Parathyroid adenoma (tissue), 2 donors: ENCODE results near the gene SLC7A1.
A peak's percentile ranks its signal among the peaks of the same experiment; 100 is the strongest.

Source experiments
- H2AFZ ChIP-seq: fragments of 300-600 bp; sonication (generic); one replicate; pipeline ENCODE4 v1.7.0; 2017; ENCODE audit warnings: antibody characterized with exemption, mild to moderate bottlenecking
- H3K27ac ChIP-seq: fragments of 300-600 bp; sonication (generic); one replicate; pipeline ENCODE4 v1.7.0; 2017
- H3K27me3 ChIP-seq: fragments of 300-600 bp; sonication (generic); one replicate; pipeline ENCODE4 v1.7.0; 2017; ENCODE audit warnings: low read length; ENCODE audit not compliant: control insufficient read depth, insufficient read depth
- H3K36me3 ChIP-seq: fragments of 300-600 bp; sonication (generic); one replicate; pipeline ENCODE4 v1.7.0; 2017; ENCODE audit warnings: low read length; ENCODE audit not compliant: control insufficient read depth, insufficient read depth
- H3K4me1 ChIP-seq: fragments of 300-600 bp; sonication (generic); one replicate; pipeline ENCODE4 v1.7.0; 2017; ENCODE audit warnings: control low read depth
- H3K4me2 ChIP-seq: fragments of 300-600 bp; sonication (generic); one replicate; pipeline ENCODE4 v1.7.0; 2017; ENCODE audit warnings: low read length
- H3K4me3 ChIP-seq: fragments of 300-600 bp; sonication (generic); one replicate; pipeline ENCODE4 v1.7.0; 2017; ENCODE audit warnings: low read depth, low read length
- H3K79me2 ChIP-seq: fragments of 300-600 bp; sonication (generic); one replicate; pipeline ENCODE4 v1.7.0; 2017; ENCODE audit warnings: control low read depth
- H3K9ac ChIP-seq: fragments of 300-600 bp; sonication (generic); one replicate; pipeline ENCODE4 v1.7.0; 2017; ENCODE audit warnings: mild to moderate bottlenecking
- H3K9me3 ChIP-seq: fragments of 300-600 bp; sonication (generic); one replicate; pipeline ENCODE4 v1.7.0; 2017; ENCODE audit warnings: low read length; ENCODE audit not compliant: control insufficient read depth
- TF ChIP-seq, protein P1 (sequence below): fragments of 300-600 bp; sonication (generic); IDR thresholded peaks from one replicate; pipeline ENCODE4 v1.7.0; 2017; ENCODE audit warnings: antibody characterized with exemption, mild to moderate bottlenecking
- donor health status: primary hyperparathyroidism.

Gene SLC7A1

DNA sequence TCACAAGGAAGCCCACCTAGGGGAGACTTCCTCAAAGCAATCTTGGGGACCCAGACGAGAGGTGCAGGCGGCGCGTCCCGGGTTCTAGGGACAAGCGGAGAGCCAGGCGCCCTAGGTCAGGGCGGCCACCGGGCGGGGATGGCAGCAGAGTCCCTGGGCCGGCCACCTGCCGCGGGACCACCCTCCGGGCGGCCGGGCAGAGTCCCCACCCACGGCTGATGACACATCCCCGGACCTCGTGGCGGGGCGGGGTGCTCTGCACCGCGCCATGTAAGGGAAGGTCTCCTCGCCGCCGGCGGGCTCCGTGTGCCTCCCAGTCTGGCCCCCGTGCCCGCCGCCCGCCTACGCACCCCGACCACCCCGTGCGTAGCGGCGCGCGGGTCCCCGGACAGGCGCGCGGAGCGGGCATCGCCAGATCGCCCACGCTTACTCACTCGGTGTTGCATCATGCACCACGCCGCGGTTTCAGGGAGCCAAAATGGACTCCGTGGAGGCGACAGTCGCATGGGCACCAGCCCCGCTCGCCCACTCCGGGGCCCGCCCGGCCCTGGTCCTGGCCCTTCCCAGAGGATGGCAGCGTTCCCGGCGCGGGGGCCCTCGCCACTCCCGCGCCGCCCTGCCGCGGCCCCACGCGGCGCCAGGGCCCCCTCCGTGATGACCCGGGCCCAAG is 643 bp downstream of the SLC7A1 start:
- Histone ChIP-seq H3K4me3 (peak overlapping the region; percentile 65), H3K4me2 (peak overlapping the region; percentile 72), H3K27ac (peak overlapping the region; percentile 53), H3K9ac (no peak overlapping the region), H3K4me1 (no peaks in the 10 kb centered on the region), H2AFZ (peak overlapping the region; percentile 67), H3K9me3 (no peaks in the 10 kb centered on the region), H3K36me3 (no peaks in the 10 kb centered on the region), H3K27me3 (no peaks in the 10 kb centered on the region), H3K79me2 (no peaks in the 10 kb centered on the region)
- TF ChIP-seq, protein P1, sequence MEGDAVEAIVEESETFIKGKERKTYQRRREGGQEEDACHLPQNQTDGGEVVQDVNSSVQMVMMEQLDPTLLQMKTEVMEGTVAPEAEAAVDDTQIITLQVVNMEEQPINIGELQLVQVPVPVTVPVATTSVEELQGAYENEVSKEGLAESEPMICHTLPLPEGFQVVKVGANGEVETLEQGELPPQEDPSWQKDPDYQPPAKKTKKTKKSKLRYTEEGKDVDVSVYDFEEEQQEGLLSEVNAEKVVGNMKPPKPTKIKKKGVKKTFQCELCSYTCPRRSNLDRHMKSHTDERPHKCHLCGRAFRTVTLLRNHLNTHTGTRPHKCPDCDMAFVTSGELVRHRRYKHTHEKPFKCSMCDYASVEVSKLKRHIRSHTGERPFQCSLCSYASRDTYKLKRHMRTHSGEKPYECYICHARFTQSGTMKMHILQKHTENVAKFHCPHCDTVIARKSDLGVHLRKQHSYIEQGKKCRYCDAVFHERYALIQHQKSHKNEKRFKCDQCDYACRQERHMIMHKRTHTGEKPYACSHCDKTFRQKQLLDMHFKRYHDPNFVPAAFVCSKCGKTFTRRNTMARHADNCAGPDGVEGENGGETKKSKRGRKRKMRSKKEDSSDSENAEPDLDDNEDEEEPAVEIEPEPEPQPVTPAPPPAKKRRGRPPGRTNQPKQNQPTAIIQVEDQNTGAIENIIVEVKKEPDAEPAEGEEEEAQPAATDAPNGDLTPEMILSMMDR, result no peak

DNA sequence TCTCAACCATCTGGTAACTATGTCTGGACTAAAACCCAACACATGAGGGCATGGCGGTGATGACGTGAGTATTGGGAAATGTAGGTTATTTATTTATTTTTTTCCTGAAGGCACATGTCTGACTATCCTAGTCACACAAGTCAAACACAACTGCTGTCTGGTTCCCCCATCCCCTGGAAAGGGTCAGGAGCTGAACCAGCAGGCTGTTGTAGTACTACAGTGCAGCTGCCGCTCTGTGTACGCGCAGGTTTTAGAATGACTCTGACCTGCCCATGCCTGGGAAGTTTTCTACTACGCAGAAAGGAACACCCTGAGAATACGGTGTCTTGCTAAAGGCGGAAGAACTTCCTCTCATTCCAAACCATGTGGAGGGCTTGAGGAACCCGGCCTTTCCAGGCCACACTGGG is 1.2 kb downstream of the SLC7A1 start:
- Histone ChIP-seq H3K27ac (peak overlapping the region; percentile 53), H3K4me1 (no peaks in the 10 kb centered on the region), H2AFZ (peak overlapping the region; percentile 67), H3K36me3 (no peaks in the 10 kb centered on the region), H3K27me3 (no peaks in the 10 kb centered on the region), H3K79me2 (no peaks in the 10 kb centered on the region), H3K9me3 (no peaks in the 10 kb centered on the region), H3K4me3 (peak overlapping the region; percentile 65), H3K4me2 (peak overlapping the region; percentile 72), H3K9ac (no peak overlapping the region)
- TF ChIP-seq, protein P1, result no peak

DNA sequence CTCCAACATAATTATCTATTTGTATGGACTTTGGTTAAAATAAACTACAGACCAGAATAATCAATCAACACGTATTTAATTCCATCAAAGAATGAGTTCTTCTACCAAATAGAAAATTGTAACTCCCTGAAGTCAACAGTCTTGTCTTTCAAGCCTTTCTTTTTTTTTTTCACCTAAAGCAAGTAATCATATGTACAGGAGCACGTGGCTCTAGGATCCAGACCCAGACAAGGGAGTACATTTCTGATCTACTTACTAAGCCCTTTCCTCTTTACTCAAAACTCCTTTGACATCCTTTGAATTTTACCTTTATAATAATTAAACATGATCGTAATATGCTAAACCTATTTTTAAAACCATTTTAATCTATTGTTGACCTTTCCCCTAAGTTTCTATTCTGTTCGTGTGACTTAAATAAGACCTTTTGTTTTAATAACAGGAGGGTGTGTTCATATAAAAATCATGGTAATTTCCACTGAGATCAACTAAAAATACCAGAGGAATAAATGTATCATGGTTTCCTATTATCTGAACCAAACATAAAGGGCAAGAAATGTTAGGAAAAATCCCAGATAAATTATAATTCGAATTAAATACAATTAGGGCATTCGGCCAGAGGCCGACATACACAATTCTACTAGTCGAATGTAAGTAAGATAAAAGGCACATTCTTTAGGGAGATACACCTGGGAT is 1.7 kb downstream of the SLC7A1 start:
- Histone ChIP-seq H3K4me3 (peak overlapping the region; percentile 65), H3K9ac (no peak overlapping the region), H2AFZ (no peak overlapping the region), H3K27me3 (no peaks in the 10 kb centered on the region), H3K27ac (no peak overlapping the region), H3K4me2 (no peak overlapping the region), H3K4me1 (no peaks in the 10 kb centered on the region), H3K9me3 (no peaks in the 10 kb centered on the region), H3K36me3 (no peaks in the 10 kb centered on the region), H3K79me2 (no peaks in the 10 kb centered on the region)
- TF ChIP-seq, protein P1, result no peak

DNA sequence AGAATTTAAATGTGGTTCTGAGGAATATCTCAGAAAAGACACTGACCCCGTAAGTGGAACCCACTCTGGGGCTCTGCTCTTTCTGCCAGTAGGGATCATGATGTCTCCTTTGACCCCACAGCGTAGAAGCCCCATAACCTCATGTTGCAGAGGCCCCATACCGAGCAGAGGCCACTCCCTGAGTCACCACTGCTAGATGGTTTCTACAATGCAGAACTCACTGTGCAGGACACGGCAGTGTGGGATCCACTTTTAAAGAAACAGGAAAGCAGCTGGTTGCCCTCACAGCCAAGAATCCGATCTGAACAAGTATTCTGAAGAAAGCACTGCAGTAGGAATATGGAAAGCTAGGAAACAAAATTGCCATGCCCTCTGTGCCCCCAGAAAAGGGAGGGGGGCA is 4.2 kb downstream of the SLC7A1 start:
- Histone ChIP-seq H3K4me2 (no peak overlapping the region), H3K27ac (no peak overlapping the region), H3K79me2 (no peaks in the 10 kb centered on the region), H2AFZ (no peak overlapping the region), H3K4me3 (no peak overlapping the region), H3K36me3 (no peaks in the 10 kb centered on the region), H3K9ac (no peak overlapping the region), H3K9me3 (no peaks in the 10 kb centered on the region), H3K4me1 (no peaks in the 10 kb centered on the region), H3K27me3 (no peaks in the 10 kb centered on the region)
- TF ChIP-seq, protein P1, result no peak
